GM18909 (cell line): ENCODE measurements around the gene ATP6V0A1.

ENCODE experiments used
- ATAC-seq: cut with Tn5 transposase; IDR thresholded peaks from one replicate; pipeline ENCODE4 v1.9.1; 2021; ENCODE audit warnings: mild to moderate bottlenecking; ENCODE audit not compliant: unreplicated experiment, poor library complexity

The ATP6V0A1 gene

GRCh38 chr17:42517516-42517915 lies 58.8 kb downstream of the ATP6V0A1 start:
- ATAC-seq = no peak

GRCh38 chr17:42518046-42518754 lies 59.5 kb downstream of the ATP6V0A1 start:
- no peak for ATAC-seq

- no peak for ATAC-seq
Observed at GRCh38 chr17:42518755-42519545, 60.3 kb downstream of the ATP6V0A1 start.

GRCh38 chr17:42519546-42520491 lies 61.1 kb downstream of the ATP6V0A1 start:
- no peak for ATAC-seq

- ATAC-seq = no peak
Observed at GRCh38 chr17:42520540-42520951, 61.9 kb downstream of the ATP6V0A1 start.

- no peak for ATAC-seq
Observed at GRCh38 chr17:42521036-42521435, 62.4 kb downstream of the ATP6V0A1 start.

GRCh38 chr17:42521666-42522262 lies 63.1 kb downstream of the ATP6V0A1 start:
- no peak for ATAC-seq

- no peak for ATAC-seq
Observed at GRCh38 chr17:42522263-42522790, 63.6 kb downstream of the ATP6V0A1 start.

GRCh38 chr17:42522798-42523278 lies 64.2 kb downstream of the ATP6V0A1 start:
- no peak for ATAC-seq

- no peak for ATAC-seq
Observed at GRCh38 chr17:42525221-42525620, 66.5 kb downstream of the ATP6V0A1 start.

- no peak for ATAC-seq
Observed at GRCh38 chr17:42526031-42526444, 67.4 kb downstream of the ATP6V0A1 start.

GRCh38 chr17:42527932-42528331 lies 69.3 kb downstream of the ATP6V0A1 start:
- no peak for ATAC-seq

- no peak for ATAC-seq
Observed at GRCh38 chr17:42529061-42529460, 70.4 kb downstream of the ATP6V0A1 start.

- no peak for ATAC-seq
Observed at GRCh38 chr17:42530952-42531454, 72.3 kb downstream of the ATP6V0A1 start.

- no peak for ATAC-seq
Observed at GRCh38 chr17:42531455-42532354, 73.0 kb downstream of the ATP6V0A1 start.

GRCh38 chr17:42535155-42536047 lies 76.7 kb downstream of the ATP6V0A1 start:
- ATAC-seq = no peak

GRCh38 chr17:42536048-42536371 lies 77.3 kb downstream of the ATP6V0A1 start, which contains the start of gene NAGLU:
TSS of gene NAGLU (plus strand) at chr17:42536241. CDS start at chr17:42536273, 32 bp downstream.
- ATAC-seq = peak; percentile 87
